ENCODE measurements around the gene CCBE1. TPM values are rescaled to one million over a fixed set of nuclear protein-coding genes. Genes with fewer than 3 reads are reported as not detected.

CCBE1 gene
- total and polyA plus RNA-seq, 7 donors = 0.01 to 0.77 (median 0.14) TPM; not detected in 1

DNA sequence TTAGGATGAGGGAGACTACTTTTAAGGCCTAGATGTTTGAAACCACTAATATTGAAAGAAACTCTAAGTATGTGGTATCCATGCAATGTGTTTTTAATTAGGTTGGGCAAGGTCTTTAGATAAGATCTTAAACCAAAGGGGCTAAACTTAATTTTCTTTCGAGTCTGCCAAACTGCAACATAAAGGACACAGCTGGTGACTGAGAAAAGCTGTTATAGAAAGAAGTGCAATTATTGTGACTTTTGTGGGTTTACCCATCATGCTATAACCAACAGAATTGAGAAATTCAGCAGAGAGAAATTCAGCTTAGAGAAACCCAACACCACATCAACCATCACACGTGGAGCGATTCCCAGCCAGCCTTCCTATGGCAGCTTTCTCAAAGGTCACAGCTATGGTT is 218.6 kb downstream of the CCBE1 start:
- H3K36me3 ChIP-seq (ENCODE audit: insufficient read depth in 1 of 2, low read depth in 1 of 2) = no peaks in the 10 kb centered on the region
- no peak for DNase-seq
- H3K4me3 ChIP-seq = no peak overlapping the region
- intact Hi-C loops (cut with DNase I) = no loop called here
- H3K4me1 ChIP-seq = no peaks in the 10 kb centered on the region
- H3K9me3 ChIP-seq = no peaks in the 10 kb centered on the region
- no peak for ATAC-seq
- TF ChIP-seq, protein P1, sequence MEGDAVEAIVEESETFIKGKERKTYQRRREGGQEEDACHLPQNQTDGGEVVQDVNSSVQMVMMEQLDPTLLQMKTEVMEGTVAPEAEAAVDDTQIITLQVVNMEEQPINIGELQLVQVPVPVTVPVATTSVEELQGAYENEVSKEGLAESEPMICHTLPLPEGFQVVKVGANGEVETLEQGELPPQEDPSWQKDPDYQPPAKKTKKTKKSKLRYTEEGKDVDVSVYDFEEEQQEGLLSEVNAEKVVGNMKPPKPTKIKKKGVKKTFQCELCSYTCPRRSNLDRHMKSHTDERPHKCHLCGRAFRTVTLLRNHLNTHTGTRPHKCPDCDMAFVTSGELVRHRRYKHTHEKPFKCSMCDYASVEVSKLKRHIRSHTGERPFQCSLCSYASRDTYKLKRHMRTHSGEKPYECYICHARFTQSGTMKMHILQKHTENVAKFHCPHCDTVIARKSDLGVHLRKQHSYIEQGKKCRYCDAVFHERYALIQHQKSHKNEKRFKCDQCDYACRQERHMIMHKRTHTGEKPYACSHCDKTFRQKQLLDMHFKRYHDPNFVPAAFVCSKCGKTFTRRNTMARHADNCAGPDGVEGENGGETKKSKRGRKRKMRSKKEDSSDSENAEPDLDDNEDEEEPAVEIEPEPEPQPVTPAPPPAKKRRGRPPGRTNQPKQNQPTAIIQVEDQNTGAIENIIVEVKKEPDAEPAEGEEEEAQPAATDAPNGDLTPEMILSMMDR (IDR thresholded peaks at IDR 0.05) = no peak
- H3K27ac ChIP-seq = no peak overlapping the region
- H3K27me3 ChIP-seq (ENCODE audit: insufficient read depth in 3 of 3, low read length in 2 of 3) = no peaks in the 10 kb centered on the region
- 33 to 56% (median 45%) methylated on average over 3 of the region's 3 CpGs for WGBS, 3 donors

DNA sequence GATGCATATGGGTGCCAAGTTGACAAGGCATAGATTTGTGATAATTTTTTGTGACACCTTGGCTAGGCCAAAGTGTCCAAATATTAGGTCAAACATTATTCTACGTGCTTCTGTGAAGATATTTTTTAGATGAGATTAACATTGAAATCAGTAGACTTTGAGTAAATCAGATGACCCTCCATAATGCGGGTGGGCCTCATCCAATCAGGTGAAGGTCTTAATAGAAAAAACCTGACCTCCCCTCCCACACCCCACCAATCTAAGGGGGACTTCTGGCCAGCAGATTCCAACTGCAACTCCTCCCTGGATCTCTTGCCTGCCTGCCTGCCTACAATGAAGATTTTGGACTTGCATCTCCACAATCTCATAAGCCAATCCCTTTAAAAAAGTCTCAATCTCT is 219.4 kb downstream of the CCBE1 start:
- H3K4me3 ChIP-seq = no peak overlapping the region
- no peaks in the 10 kb centered on the region for H3K4me1 ChIP-seq
- ATAC-seq (no peak), DNase-seq (no peak)
- H3K27me3 ChIP-seq (ENCODE audit: insufficient read depth in 3 of 3, low read length in 2 of 3) = no peaks in the 10 kb centered on the region
- intact Hi-C loops (cut with DNase I) = no loop called here
- TF ChIP-seq, protein P1 (IDR thresholded peaks at IDR 0.05) = no peak
- no peak overlapping the region for H3K27ac ChIP-seq
- H3K36me3 ChIP-seq (ENCODE audit: insufficient read depth in 1 of 2, low read depth in 1 of 2) = no peaks in the 10 kb centered on the region
- H3K9me3 ChIP-seq = no peaks in the 10 kb centered on the region
- WGBS, 3 donors = 84 to 86% (median 84%) methylated on average over 2 of the region's 2 CpGs

DNA sequence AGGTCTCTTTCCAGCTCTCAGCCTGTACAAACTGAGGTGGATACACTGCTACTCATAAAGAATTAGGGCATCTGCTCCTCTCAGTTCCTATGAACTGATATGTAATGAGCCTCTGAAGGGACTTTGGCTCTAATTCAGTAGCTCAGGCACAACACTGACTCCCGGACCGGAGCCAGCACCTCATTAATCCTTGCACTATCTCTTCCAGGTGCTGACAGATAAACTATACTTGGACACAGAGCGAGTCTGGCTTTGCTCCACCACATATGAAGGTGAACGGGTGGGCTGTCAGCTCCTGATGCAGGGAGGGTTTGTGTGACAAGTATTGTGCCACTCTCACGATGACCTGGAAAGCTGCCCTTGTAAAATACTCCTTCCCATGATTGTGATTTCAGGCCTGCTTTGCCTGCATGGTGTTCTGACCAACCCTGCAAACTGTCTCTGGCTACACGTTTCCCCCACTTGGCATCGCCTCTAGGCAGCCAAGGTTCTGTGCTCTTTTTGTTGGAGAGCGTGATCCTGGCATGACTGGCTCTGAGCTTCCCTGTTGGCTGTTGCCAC is 226.6 kb downstream of the CCBE1 start:
- DNase-seq (no peak), ATAC-seq (peak; percentile 30 to 51 (median 42))
- peak overlapping the region; percentile 28 for H3K4me3 ChIP-seq
- H3K36me3 ChIP-seq (ENCODE audit: insufficient read depth in 1 of 2, low read depth in 1 of 2) = no peaks in the 10 kb centered on the region
- no peaks in the 10 kb centered on the region for H3K9me3 ChIP-seq
- TF ChIP-seq, protein P1 (IDR thresholded peaks at IDR 0.05) = no peak
- 22 to 32% (median 25%) methylated on average over 8 of the region's 8 CpGs for WGBS, 3 donors
- intact Hi-C loops (cut with DNase I) = no loop called here
- no peaks in the 10 kb centered on the region for H3K27me3 ChIP-seq (ENCODE audit: insufficient read depth in 3 of 3, low read length in 2 of 3)
- no peak overlapping the region for H3K27ac ChIP-seq
- peaks cover 6% of the 10 kb centered on the region for H3K4me1 ChIP-seq

DNA sequence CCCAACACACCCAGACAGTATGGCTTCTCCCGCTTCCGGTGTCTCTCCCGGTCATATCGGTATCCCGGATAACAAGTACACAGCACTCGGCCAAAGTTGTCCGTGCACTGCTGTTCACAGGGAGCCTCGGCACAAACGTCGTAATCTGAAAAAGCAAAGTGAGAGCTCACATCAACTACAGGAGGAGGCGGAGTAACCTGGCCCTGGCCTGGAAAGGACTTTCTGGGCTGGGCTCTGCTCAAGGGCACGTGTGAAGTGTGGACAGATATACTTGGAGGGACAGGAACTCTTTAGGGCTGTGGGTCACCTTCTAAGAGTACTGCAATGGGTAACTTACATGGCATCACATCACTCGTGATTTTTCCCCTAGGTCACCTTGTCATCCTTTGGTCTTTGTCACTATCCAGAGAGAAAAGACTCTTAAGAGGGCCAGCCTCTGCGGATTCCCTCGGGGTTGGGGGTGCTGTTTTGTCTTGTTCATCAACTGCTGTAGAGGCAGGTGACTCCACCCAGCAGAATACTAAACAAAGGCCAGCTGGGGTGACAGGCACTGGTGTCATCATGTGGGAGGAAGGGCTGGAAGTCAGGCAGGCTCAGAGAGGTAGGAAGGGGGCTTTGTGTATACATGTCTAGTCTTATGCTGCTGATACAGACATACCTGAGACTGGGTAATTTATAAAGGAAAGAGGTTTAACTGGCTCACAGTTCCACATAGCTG is 227.6 kb downstream of the CCBE1 start:
- no peak for DNase-seq
- intact Hi-C loops (cut with DNase I) = no loop called here

More for the DNA sequence above, 227.6 kb downstream of the CCBE1 start:
- TF ChIP-seq, protein P1 (IDR thresholded peaks at IDR 0.05) = no peak
- Histone ChIP-seq H3K4me1 (peaks cover 6% of the 10 kb centered on the region), H3K4me3 (no peak overlapping the region), H3K36me3 (ENCODE audit: insufficient read depth in 1 of 2, low read depth in 1 of 2) (no peaks in the 10 kb centered on the region), H3K27ac (no peak overlapping the region), H3K9me3 (no peaks in the 10 kb centered on the region), H3K27me3 (ENCODE audit: insufficient read depth in 3 of 3, low read length in 2 of 3) (no peaks in the 10 kb centered on the region)
- ATAC-seq = no peak
- 85 to 88% (median 86%) methylated on average over 15 of the region's 15 CpGs for WGBS, 3 donors

Measured in psoas muscle (tissue), 8 donors.